ENCODE measurements around the gene TRMU. TPM values are rescaled to one million over a fixed set of nuclear protein-coding genes. Genes with fewer than 3 reads are reported as not detected.

TRMU gene
- polyA plus RNA-seq, 1 donor (not counting 4 experiments of a cell fraction or from before 2014, with no cell fraction given) = 33.6 TPM

DNA sequence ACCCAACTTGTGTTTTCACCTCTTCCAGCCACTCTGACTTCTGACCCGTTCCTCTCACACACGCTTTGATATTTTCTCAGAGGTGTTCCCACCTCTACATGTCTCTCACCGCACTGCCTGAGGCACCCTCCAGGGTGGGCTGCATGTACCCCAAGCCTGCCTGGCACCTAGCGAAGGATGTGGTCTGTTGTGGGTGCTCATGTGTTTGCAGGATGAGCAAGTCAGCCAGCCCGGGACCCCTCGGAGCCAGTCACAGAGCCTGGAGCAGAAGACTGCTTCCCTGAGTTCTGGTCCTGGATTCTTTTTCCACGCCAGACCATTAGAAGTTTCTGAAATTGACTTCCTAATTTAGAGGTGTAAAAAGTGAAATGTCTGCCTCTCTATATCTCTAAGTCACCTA, 35.0 kb upstream of the TRMU start:
- H3K36me3 ChIP-seq (ENCODE audit: control insufficient read depth in 2 of 2, extremely low read depth in 1 of 2, insufficient read depth in 2 of 2, low read length in 2 of 2) = peaks cover 0 to 24% of the 10 kb centered on the region in 2 experiments
- peaks cover 17% of the 10 kb centered on the region for H3K4me1 ChIP-seq (ENCODE audit: control insufficient read depth, extremely low read depth, insufficient read depth, low read length)
- TF ChIP-seq, protein P1, sequence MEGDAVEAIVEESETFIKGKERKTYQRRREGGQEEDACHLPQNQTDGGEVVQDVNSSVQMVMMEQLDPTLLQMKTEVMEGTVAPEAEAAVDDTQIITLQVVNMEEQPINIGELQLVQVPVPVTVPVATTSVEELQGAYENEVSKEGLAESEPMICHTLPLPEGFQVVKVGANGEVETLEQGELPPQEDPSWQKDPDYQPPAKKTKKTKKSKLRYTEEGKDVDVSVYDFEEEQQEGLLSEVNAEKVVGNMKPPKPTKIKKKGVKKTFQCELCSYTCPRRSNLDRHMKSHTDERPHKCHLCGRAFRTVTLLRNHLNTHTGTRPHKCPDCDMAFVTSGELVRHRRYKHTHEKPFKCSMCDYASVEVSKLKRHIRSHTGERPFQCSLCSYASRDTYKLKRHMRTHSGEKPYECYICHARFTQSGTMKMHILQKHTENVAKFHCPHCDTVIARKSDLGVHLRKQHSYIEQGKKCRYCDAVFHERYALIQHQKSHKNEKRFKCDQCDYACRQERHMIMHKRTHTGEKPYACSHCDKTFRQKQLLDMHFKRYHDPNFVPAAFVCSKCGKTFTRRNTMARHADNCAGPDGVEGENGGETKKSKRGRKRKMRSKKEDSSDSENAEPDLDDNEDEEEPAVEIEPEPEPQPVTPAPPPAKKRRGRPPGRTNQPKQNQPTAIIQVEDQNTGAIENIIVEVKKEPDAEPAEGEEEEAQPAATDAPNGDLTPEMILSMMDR (optimal IDR thresholded peaks at IDR 0.05 in 1 of 3, IDR thresholded peaks at IDR 0.05 in 1 of 3, conservative IDR thresholded peaks at IDR 0.05 in 1 of 3; ENCODE audit: extremely low read depth in 1 of 3, insufficient read depth in 2 of 3, low read length in 3 of 3) = no peak
- TF ChIP-seq EZH2 (IDR thresholded peaks at IDR 0.05; ENCODE audit: low read length) = no peak
- FAIRE-seq (no peak), DNase-seq (ENCODE audit: low read depth, low spot score) (no peak)
- no peaks in the 10 kb centered on the region for H3K27me3 ChIP-seq (ENCODE audit: control insufficient read depth, extremely low read depth, insufficient read depth, low read length)
- H4K20me1 ChIP-seq (ENCODE audit: control insufficient read depth, extremely low read depth, insufficient read depth, low read length) = peaks cover 2% of the 10 kb centered on the region
- dilution Hi-C loops (cut with MboI; ENCODE audit: extremely low pct_ligation_motif_present, low sequenced_read_pairs) = no loop called here
- no peaks in the 10 kb centered on the region for H3K9me3 ChIP-seq (ENCODE audit: control insufficient read depth, low read depth, low read length)
- H2AFZ ChIP-seq (ENCODE audit: control insufficient read depth, low read length) = no peak overlapping the region
- H3K4me3 ChIP-seq (ENCODE audit: control insufficient read depth in 2 of 3, extremely low read depth in 1 of 3, insufficient read depth in 2 of 3, low read depth in 1 of 3, low read length in 3 of 3) = no peak overlapping the region
- no peak overlapping the region for H3K27ac ChIP-seq (ENCODE audit: control insufficient read depth, insufficient read depth, low read length)
- no peak overlapping the region for H3K4me2 ChIP-seq (ENCODE audit: control insufficient read depth, extremely low read depth, insufficient read depth, low read depth, low read length)
- no peak overlapping the region for H3K9ac ChIP-seq (ENCODE audit: control insufficient read depth, extremely low read depth, insufficient read depth, low read length)
- peaks cover 56% of the 10 kb centered on the region for H3K79me2 ChIP-seq (ENCODE audit: control insufficient read depth, insufficient read depth, low read length)
- H3K9me1 ChIP-seq (ENCODE audit: control insufficient read depth, extremely low read depth, insufficient read depth, low read length) = no peaks in the 10 kb centered on the region

DNA sequence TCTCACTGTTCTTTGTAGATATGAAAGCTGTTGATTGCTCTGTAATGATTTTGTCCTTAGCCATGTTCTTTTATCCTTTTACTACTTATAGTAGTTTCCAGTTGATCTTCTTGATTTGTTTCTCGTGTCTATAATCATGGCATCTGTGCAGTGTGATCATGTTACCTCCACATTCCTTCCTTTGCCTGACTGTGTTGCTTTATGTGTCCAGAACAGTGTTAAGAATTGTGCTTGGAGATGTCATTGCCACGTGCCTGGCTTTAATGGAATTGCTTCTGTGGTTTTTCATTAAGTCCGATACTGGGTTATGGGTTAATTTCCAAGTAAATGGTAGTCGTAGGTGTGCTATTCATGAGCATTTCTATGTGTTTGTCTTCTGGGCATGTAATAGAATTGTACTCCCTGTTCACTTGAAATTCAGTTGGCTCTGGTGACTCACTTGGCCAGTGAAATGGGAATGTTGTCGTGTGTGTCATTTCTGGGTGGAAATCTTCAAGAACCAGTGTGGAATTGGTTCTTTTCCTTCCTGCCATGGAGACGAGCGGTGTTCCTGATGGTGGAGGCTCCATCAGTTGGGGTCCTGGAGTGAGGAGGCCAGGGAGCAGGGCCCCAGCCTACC, 32.1 kb upstream of the TRMU start:
- H3K9ac ChIP-seq (ENCODE audit: control insufficient read depth, extremely low read depth, insufficient read depth, low read length) = no peak overlapping the region
- peaks cover 0 to 24% of the 10 kb centered on the region in 2 experiments for H3K36me3 ChIP-seq (ENCODE audit: control insufficient read depth in 2 of 2, extremely low read depth in 1 of 2, insufficient read depth in 2 of 2, low read length in 2 of 2)
- FAIRE-seq = no peak
- peaks cover 5% of the 10 kb centered on the region for H4K20me1 ChIP-seq (ENCODE audit: control insufficient read depth, extremely low read depth, insufficient read depth, low read length)
- TF ChIP-seq, protein P1 (optimal IDR thresholded peaks at IDR 0.05 in 1 of 3, IDR thresholded peaks at IDR 0.05 in 1 of 3, conservative IDR thresholded peaks at IDR 0.05 in 1 of 3; ENCODE audit: extremely low read depth in 1 of 3, insufficient read depth in 2 of 3, low read length in 3 of 3) = no peak
- no peak for TF ChIP-seq EZH2 (IDR thresholded peaks at IDR 0.05; ENCODE audit: low read length)
- H3K27me3 ChIP-seq (ENCODE audit: control insufficient read depth, extremely low read depth, insufficient read depth, low read length) = no peaks in the 10 kb centered on the region
- peaks cover 3% of the 10 kb centered on the region for H3K4me1 ChIP-seq (ENCODE audit: control insufficient read depth, extremely low read depth, insufficient read depth, low read length)
- no peak for DNase-seq (ENCODE audit: low read depth, low spot score)
- H3K4me2 ChIP-seq (ENCODE audit: control insufficient read depth, extremely low read depth, insufficient read depth, low read depth, low read length) = no peak overlapping the region
- no peaks in the 10 kb centered on the region for H3K9me1 ChIP-seq (ENCODE audit: control insufficient read depth, extremely low read depth, insufficient read depth, low read length)
- peaks cover 59% of the 10 kb centered on the region for H3K79me2 ChIP-seq (ENCODE audit: control insufficient read depth, insufficient read depth, low read length)
- H3K9me3 ChIP-seq (ENCODE audit: control insufficient read depth, low read depth, low read length) = no peaks in the 10 kb centered on the region
- H3K27ac ChIP-seq (ENCODE audit: control insufficient read depth, insufficient read depth, low read length) = no peak overlapping the region
- H2AFZ ChIP-seq (ENCODE audit: control insufficient read depth, low read length) = no peak overlapping the region
- no peak overlapping the region for H3K4me3 ChIP-seq (ENCODE audit: control insufficient read depth in 2 of 3, extremely low read depth in 1 of 3, insufficient read depth in 2 of 3, low read depth in 1 of 3, low read length in 3 of 3)
- dilution Hi-C loops (cut with MboI; ENCODE audit: extremely low pct_ligation_motif_present, low sequenced_read_pairs) = no loop called here

Measured in keratinocyte (primary cell).